Stimulated activated CD8-positive, alpha-beta memory T cell treated with anti-CD3 and anti-CD28 coated beads, Interleukin-4, amount 100 ng/mL, for 48 hours (primary cell): Measurements from ENCODE around the gene RASA1.

Experiments used
- DNase-seq: peaks from one replicate; pipeline ENCODE4 v3.0.0-alpha.2; 2020

Gene RASA1

GRCh38 chr5:87405472-87406155, 137.9 kb downstream of the RASA1 start:
- no peak for DNase-seq

DNA sequence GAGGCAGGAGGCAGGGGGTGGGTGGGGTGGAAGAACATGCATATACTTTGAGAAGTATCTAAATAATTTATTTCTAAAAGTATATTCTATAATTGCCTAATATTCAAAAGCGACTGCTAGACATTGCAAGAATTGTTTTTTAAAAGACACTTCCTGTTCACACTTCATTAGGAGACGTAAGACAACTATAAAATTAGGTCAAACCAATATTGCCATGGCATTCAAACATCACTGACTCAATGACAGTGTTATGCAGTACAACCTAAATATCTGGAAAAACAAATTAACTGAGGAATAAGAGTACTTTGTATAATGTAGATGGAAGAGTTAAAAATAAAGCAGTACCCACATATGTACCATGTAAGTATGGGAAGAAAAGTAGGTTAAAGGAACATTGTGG, 140.5 kb downstream of the RASA1 start:
- DNase-seq: no peak

DNA sequence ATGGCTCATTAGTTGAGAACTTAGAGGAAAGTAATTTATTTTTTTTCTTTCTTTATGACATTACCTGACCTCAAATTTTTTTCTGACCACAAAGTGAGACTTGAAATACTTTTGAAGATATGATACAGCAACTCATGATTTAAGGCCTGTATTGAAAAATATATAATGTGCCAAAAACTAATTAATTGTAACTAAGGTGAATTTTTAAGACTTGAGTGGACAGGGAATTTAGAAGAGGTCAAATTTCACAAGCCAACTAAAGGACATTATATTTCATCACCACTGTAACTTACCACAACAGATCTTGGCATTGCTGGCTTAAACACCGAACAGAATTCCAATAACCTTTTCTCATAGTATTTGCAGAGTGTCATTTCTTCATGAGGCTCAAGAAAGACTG, 143.2 kb downstream of the RASA1 start:
- DNase-seq: no peak

DNA sequence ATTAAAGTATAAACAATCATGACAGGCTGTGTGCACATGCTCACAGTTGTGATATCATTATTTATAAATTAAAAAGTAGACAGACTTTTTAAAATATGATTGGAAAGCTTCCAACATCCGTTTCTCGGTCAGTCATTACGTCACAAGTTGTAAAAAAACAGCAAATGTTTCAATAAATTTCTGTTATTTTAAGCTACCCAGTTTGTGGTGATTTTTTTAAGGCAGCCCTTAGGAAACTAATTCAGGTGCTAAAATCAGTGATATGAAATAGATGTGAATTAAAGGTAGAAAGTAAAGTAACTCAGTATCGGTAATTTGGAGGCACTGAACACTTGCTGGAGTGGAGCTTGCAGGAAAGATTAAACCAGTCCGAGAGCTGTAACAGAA, 143.9 kb downstream of the RASA1 start:
- DNase-seq: no peak

GRCh38 chr5:87411973-87412629, 144.4 kb downstream of the RASA1 start:
- DNase-seq: peak; percentile 41

DNA sequence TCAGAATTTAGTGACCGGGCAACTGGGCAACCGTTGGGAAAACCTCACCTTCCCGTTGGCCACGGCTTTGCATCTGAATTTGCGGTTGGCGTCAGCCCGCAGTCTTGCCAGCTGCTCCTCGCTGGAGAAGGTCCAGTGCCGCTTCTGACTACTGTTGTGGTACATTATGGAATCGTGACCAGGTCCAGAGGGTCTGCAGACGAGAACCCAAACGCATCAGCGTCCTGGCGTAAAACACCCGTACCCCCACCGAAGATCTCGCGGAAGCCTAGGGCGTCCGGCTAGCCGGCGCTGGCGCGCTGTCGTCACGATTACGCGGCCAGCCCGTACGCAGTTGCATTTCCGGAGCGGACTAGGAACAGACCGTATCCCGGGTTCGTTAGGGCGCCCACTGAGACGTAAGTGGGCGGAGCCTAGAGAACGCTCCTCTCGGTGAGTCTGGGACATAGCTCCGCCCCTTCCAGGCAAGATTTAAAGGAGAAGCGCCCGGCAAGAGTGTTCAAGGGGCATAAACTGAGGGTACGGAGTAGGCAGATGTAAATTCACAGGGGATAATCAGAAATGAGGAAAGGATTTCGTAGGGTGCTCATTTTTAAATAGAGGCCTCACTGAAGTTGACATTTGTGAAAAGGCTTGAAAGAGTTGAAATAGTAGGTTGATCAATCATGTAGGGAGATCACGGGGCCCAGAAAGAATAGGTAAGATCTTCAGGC, 145.1 kb downstream of the RASA1 start, which contains the start of gene CCNH:
Gene CCNH (minus strand): TSS at position 301 of the 713 bp plus-strand sequence. CDS start 136 bp downstream, at position 165.
- DNase-seq: peak; percentile 96

DNA sequence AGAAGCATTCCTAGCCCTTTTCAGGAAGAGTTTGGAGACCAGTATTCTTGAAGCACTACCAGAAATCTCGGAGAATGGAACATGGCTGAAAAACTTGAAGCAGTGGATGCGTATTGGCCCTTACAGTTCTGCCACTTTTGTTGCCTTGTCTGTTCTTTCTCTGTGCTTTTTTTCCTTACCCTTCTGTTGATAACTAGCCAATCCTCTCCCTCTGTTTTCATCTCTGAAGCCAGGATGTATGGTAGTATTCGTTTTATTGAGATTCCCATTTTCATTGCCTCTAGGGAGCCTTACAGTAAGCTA, 145.6 kb downstream of the RASA1 start:
- no peak for DNase-seq

- DNase-seq: no peak
These were observed 150.8 kb downstream of the RASA1 start for GRCh38 chr5:87418506-87418905.

- DNase-seq: no peak
These were observed 153.6 kb downstream of the RASA1 start for GRCh38 chr5:87421307-87421706.

- DNase-seq: no peak
These were observed 156.1 kb downstream of the RASA1 start for GRCh38 chr5:87423755-87424154.

DNA sequence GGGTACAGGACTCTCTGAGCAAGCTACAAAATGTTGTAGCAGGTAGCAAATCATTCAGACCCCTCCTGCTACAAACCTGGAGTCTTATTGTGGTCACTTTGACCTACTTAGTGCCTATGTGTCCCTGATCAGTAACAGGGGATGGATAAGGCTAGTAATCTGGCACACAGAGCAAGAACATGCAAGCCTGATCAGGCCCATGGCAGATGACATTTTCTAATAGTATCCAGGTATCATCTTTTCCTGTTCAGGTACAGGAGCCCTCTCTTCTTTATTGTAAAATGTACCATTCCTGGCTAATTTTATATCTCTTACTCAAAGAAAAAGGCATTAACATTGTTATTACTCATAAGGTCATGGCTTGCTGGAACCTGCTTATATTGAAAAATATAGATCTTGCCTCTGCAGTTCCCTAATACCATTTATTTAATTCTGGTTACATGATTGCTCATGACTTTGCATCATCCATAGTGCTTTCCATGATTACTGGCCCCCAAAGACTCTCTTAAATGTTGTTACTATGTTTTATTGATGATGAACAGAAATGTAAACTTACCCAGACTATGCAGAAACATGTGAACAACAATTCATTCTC, 163.3 kb downstream of the RASA1 start:
- no peak for DNase-seq

GRCh38 chr5:87432460-87432859, 164.8 kb downstream of the RASA1 start:
- DNase-seq: no peak

DNA sequence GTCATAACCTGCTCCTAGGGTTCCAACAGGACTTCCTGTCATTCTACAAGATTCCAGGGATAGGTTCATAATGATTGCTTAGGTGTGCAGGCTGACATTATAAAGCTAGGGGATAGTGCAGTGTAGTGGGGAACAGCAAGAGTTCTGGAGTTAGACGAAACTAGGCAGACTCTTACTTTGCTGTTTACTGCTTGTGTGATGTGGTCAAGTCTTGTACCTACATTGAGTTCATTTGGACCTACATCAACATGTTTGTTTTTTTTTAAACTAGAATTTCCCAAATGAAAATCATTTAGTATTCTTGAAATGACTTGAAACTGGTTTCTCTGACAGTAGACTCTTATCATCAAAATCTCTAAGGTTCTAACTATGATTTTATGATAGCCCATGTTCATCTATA, 166.3 kb downstream of the RASA1 start:
- no peak for DNase-seq

DNA sequence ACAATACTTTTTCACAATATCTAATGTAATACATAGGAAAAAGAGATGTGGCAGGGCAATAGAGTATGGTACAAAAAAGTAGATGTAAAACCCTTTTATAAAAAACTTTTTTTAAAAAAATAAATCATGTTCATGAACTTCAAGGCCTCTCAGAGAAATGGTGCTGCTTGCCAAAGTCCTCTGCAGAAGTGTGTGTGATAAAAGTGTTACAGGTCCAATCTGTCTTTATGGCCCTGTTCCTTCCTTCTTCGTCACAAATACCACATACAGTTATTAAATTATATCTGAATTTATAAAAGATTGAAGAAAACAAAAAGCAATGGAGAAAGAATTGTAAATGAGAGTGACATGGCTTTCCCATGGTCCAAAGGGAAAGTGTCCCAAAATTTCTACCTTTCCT, 166.8 kb downstream of the RASA1 start:
- DNase-seq: no peak

GRCh38 chr5:87435144-87435694, 167.5 kb downstream of the RASA1 start:
- no peak for DNase-seq

- DNase-seq: no peak
These were observed 170.0 kb downstream of the RASA1 start for GRCh38 chr5:87437724-87438123.

- DNase-seq: no peak
These were observed 170.5 kb downstream of the RASA1 start for GRCh38 chr5:87438231-87438630.
